Upper lobe of right lung (tissue), 1 donor: Measurements from ENCODE around the gene SLC16A9. TPM values are rescaled to one million over a fixed set of nuclear protein-coding genes. Genes with fewer than 3 reads are reported as not detected.
A peak's percentile ranks its signal among the peaks of the same experiment; 100 is the strongest.

Experiments
- ATAC-seq: fragments of 200-7000 bp; cut with Tn5 transposase; one replicate; pipeline ENCODE4 v1.9.1; 2020; ENCODE audit warnings: mild to moderate bottlenecking, moderate library complexity
- DNase-seq: peaks from one replicate; pipeline ENCODE4 v3.0.0-alpha.2; 2020
- H3K27ac ChIP-seq: fragments of 200-600 bp; one replicate; pipeline ENCODE4 v1.8.0; 2022
- H3K27me3 ChIP-seq: fragments of 200-600 bp; one replicate; pipeline ENCODE4 v1.8.0; 2022; ENCODE audit warnings: mild to moderate bottlenecking
- H3K36me3 ChIP-seq: fragments of 200-600 bp; one replicate; pipeline ENCODE4 v1.8.0; 2022
- H3K4me1 ChIP-seq: fragments of 200-600 bp; one replicate; pipeline ENCODE4 v1.8.0; 2022
- H3K4me3 ChIP-seq: fragments of 200-600 bp; one replicate; pipeline ENCODE4 v1.8.0; 2022; ENCODE audit warnings: mild to moderate bottlenecking
- H3K9me3 ChIP-seq: fragments of 200-600 bp; one replicate; pipeline ENCODE4 v1.8.0; 2022
- intact Hi-C: fragments of 100-400 bp; cut with DNase I; formaldehyde crosslinking; loops from one replicate; pipeline ENCODE4 v1.11.0; 2022
- total RNA-seq: library from RNA; stranded (reverse); fragmentation: NEBNext Ultra II Directional; extraction: Animal tissue kit (Norgen Biotek cat#: 25700); gene quantifications from one replicate; pipeline ENCODE4 v1.2.1, GENCODE V29; 2021
- TF ChIP-seq, protein P1 (sequence below): fragments of 200-600 bp; IDR thresholded peaks from one replicate; pipeline ENCODE4 v1.8.0; 2022; ENCODE audit warnings: antibody characterized with exemption
- donor health status: DM: no; HTN: yes; CAD: no; lungs with severe emphysema.

The SLC16A9 gene
- total RNA-seq, 1 donor from 2014 or later = 1.8 TPM

- Histone ChIP-seq H3K9me3 (no peaks in the 10 kb centered on the region), H3K36me3 (no peaks in the 10 kb centered on the region), H3K4me3 (no peak overlapping the region), H3K4me1 (no peaks in the 10 kb centered on the region), H3K27me3 (no peaks in the 10 kb centered on the region), H3K27ac (no peak overlapping the region)
- intact Hi-C loops = no loop called here
- DNase-seq (no peak), ATAC-seq (peak; percentile 47)
- TF ChIP-seq, protein P1, sequence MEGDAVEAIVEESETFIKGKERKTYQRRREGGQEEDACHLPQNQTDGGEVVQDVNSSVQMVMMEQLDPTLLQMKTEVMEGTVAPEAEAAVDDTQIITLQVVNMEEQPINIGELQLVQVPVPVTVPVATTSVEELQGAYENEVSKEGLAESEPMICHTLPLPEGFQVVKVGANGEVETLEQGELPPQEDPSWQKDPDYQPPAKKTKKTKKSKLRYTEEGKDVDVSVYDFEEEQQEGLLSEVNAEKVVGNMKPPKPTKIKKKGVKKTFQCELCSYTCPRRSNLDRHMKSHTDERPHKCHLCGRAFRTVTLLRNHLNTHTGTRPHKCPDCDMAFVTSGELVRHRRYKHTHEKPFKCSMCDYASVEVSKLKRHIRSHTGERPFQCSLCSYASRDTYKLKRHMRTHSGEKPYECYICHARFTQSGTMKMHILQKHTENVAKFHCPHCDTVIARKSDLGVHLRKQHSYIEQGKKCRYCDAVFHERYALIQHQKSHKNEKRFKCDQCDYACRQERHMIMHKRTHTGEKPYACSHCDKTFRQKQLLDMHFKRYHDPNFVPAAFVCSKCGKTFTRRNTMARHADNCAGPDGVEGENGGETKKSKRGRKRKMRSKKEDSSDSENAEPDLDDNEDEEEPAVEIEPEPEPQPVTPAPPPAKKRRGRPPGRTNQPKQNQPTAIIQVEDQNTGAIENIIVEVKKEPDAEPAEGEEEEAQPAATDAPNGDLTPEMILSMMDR = no peak
These were observed 30.8 kb downstream of the SLC16A9 start for GRCh38 chr10:59678884-59679301.

GRCh38 chr10:59677253-59677831 is 32.3 kb downstream of the SLC16A9 start:
- Histone ChIP-seq H3K36me3 (no peaks in the 10 kb centered on the region), H3K9me3 (no peaks in the 10 kb centered on the region), H3K4me1 (no peaks in the 10 kb centered on the region), H3K27ac (no peak overlapping the region), H3K4me3 (no peak overlapping the region), H3K27me3 (no peaks in the 10 kb centered on the region)
- ATAC-seq (no peak), DNase-seq (no peak)
- TF ChIP-seq, protein P1 = no peak
- intact Hi-C loops = no loop called here

DNA sequence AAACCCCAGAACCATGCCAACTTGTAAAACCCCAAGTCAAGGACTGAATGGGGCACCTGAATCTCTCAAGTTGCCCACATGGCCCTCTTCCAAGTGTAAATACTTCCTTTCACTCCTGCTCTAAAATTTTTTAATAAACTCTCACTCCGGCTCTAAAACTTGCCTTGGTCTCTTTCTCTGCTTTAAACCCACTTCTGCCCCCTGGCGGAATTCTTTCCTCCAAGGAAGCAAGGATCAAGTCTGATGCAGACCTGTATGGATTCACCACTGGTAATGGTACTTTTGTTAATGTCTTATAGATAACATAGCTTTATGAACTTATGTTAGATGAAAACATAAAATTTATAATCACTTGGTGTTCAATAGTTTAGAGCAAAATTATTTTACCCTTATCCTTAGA is 33.8 kb downstream of the SLC16A9 start:
- Histone ChIP-seq H3K4me3 (no peak overlapping the region), H3K27me3 (no peaks in the 10 kb centered on the region), H3K27ac (no peak overlapping the region), H3K4me1 (no peaks in the 10 kb centered on the region), H3K9me3 (no peaks in the 10 kb centered on the region), H3K36me3 (no peaks in the 10 kb centered on the region)
- intact Hi-C loops = no loop called here
- TF ChIP-seq, protein P1 = no peak
- DNase-seq (no peak), ATAC-seq (no peak)

- H3K4me1 ChIP-seq = no peaks in the 10 kb centered on the region
- no peak overlapping the region for H3K27ac ChIP-seq
- ATAC-seq (no peak), DNase-seq (no peak)
- intact Hi-C loops = no loop called here
- H3K36me3 ChIP-seq = no peaks in the 10 kb centered on the region
- no peaks in the 10 kb centered on the region for H3K9me3 ChIP-seq
- TF ChIP-seq, protein P1 = no peak
- no peak overlapping the region for H3K4me3 ChIP-seq
- H3K27me3 ChIP-seq = no peaks in the 10 kb centered on the region
These were observed 35.3 kb downstream of the SLC16A9 start for GRCh38 chr10:59674215-59674836.

DNA sequence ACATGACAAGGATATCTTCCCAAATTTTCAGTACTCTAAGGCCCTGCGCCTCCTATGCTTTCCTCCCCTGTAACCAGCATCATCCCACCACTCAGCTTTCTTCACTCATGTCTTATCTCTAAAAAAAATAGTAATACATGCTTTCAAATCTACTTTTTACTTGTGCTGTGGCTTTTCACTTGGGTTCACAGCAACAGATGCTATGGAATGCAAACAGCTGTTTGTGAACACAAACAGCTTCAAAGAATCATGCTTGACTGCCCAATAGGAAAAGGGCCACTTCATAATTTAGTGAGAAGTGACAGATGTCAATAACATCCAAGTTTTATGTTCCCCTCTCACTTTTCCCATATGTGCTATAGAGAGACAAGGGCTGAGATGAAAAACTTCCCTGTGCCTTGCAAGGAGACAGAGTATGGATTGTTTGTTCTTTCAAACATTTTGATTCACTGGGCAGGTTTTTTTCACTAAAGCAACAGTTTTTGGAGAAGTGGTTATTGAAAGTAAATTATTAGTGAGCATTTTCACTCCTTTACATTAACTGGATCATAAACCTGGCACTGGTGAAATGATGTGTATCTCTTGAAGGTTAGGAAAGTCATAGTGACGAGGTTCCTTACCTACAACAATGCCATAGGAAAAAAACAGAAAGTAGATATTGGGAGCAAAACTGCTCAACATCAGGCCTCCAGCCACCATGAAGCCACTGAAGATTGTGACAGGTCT is 37.3 kb downstream of the SLC16A9 start:
- Histone ChIP-seq H3K4me3 (no peak overlapping the region), H3K27me3 (no peaks in the 10 kb centered on the region), H3K4me1 (no peaks in the 10 kb centered on the region), H3K36me3 (no peaks in the 10 kb centered on the region), H3K27ac (no peak overlapping the region), H3K9me3 (no peaks in the 10 kb centered on the region)
- DNase-seq = no peak
- TF ChIP-seq, protein P1 = no peak
- ATAC-seq = no peak
- intact Hi-C loops = no loop called here
